AG09309 (cell line): ENCODE results near the gene PLA2G2D.

Source experiments
- DNase-seq: peaks from one replicate; pipeline ENCODE4 v3.0.0-alpha.2; 2010; ENCODE audit warnings: low read depth
- H3K4me3 ChIP-seq: 2 replicates; pipeline ENCODE4 v1.5.1; 2011; ENCODE audit warnings: mild to moderate bottlenecking, low read depth, low read length, moderate library complexity; ENCODE audit not compliant: control insufficient read depth
- CTCF ChIP-seq: IDR thresholded peaks from 2 replicates; pipeline ENCODE4 v1.5.1; 2011; ENCODE audit warnings: mild to moderate bottlenecking, low read depth, low read length, inconsistent platforms; ENCODE audit not compliant: insufficient read depth, control insufficient read depth; ENCODE audit errors: missing control alignments

PLA2G2D gene

GRCh38 chr1:20150969-20151368, 31.6 kb upstream of the PLA2G2D start:
- no peak for TF ChIP-seq CTCF
- DNase-seq: no peak
- no peak overlapping the region for H3K4me3 ChIP-seq

- TF ChIP-seq CTCF: no peak
- DNase-seq: no peak
- no peak overlapping the region for H3K4me3 ChIP-seq
Measured at GRCh38 chr1:20150326-20150705, 31.0 kb upstream of the PLA2G2D start.

GRCh38 chr1:20149601-20150325, 30.4 kb upstream of the PLA2G2D start:
- no peak for DNase-seq
- H3K4me3 ChIP-seq: no peak overlapping the region
- TF ChIP-seq CTCF: no peak

- no peak for TF ChIP-seq CTCF
- no peak for DNase-seq
- H3K4me3 ChIP-seq: no peak overlapping the region
Measured at GRCh38 chr1:20148571-20149500, 29.5 kb upstream of the PLA2G2D start.

- H3K4me3 ChIP-seq: no peak overlapping the region
- no peak for DNase-seq
- no peak for TF ChIP-seq CTCF
Measured at GRCh38 chr1:20147846-20148570, 28.7 kb upstream of the PLA2G2D start.

GRCh38 chr1:20143734-20144565, 24.6 kb upstream of the PLA2G2D start:
- TF ChIP-seq CTCF: no peak
- H3K4me3 ChIP-seq: no peak overlapping the region
- DNase-seq: no peak
